Measurements from ENCODE around the gene VWA8. TPM values are rescaled to one million over a fixed set of nuclear protein-coding genes. Genes with fewer than 3 reads are reported as not detected.

The VWA8 gene
- total and polyA plus RNA-seq, 12 donors, result 7.5 to 71.6 (median 54.3) TPM

- 88 to 97% methylated on average over 1 of the region's 1 CpG for WGBS, 2 donors
- Histone ChIP-seq H3K9me3 (peaks cover 0 to 14% (median 0%) of the 10 kb centered on the region in 11 donors), H3K27ac (no peak overlapping the region), H3K4me1 (no peaks in the 10 kb centered on the region), H3K36me3 (peaks cover 0 to 73% (median 16%) of the 10 kb centered on the region in 9 donors), H3K4me3 (no peak overlapping the region), H3K27me3 (no peaks in the 10 kb centered on the region)
- ATAC-seq, result no peak
- TF ChIP-seq, protein P1, sequence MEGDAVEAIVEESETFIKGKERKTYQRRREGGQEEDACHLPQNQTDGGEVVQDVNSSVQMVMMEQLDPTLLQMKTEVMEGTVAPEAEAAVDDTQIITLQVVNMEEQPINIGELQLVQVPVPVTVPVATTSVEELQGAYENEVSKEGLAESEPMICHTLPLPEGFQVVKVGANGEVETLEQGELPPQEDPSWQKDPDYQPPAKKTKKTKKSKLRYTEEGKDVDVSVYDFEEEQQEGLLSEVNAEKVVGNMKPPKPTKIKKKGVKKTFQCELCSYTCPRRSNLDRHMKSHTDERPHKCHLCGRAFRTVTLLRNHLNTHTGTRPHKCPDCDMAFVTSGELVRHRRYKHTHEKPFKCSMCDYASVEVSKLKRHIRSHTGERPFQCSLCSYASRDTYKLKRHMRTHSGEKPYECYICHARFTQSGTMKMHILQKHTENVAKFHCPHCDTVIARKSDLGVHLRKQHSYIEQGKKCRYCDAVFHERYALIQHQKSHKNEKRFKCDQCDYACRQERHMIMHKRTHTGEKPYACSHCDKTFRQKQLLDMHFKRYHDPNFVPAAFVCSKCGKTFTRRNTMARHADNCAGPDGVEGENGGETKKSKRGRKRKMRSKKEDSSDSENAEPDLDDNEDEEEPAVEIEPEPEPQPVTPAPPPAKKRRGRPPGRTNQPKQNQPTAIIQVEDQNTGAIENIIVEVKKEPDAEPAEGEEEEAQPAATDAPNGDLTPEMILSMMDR (IDR thresholded peaks at IDR 0.05), result no peak
- no peak for DNase-seq
- intact Hi-C loops (cut with DNase I), result no loop called here
Observed at GRCh38 chr13:41802684-41803444, 158.0 kb downstream of the VWA8 start.

DNA sequence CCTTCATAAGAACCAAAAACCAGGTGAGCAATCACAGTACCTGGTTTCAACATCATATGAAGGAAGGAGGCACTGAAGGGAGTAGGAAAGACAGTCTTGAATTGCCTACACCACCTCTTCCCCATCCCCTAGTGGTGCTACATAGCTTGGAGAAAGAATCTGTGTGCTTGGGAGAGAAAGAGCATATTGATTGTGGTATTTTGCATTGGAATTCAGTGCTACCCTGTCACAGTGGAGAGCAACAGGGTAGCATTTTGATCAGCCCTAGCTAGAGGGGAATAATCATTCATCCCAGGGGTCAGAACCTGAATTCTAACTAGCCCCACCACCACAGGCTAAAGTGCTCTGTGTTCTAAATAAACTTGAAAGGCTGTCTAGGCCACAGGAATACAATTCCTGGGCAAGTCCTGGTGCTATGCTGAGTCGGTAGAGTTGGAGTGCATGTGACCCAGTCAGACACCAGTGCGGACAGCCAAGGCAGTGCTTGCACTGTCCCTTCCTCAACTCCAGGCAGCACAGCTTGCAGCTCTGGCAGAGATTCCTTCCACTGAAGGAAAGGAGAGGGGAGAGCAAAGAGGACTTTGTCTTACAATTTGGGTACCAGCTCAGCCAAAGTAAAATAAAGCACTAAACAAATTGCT lies 158.7 kb downstream of the VWA8 start:
- H3K4me1 ChIP-seq, result no peaks in the 10 kb centered on the region

DNA sequence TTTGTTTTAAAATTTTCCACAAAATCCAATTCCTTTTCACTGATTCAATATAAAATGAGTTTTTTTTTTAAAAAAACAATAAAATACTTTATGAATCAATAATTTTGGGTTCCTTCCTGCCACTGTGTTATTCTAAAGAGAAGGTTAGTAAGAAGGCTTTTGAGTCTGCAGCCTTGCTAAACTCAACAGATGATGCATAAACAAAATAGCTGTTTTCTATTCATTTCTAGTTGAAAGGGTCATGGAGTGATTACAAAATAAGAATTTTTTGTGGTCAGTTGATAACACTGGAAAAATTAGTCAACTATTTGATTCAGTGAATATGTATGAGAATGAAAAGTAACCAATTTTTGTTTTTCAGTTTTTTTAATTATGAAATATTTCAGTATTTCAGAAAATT lies 169.9 kb downstream of the VWA8 start:
- Histone ChIP-seq H3K9me3 (no peaks in the 10 kb centered on the region), H3K27ac (no peak overlapping the region), H3K4me3 (no peak overlapping the region), H3K4me1 (peaks cover 0 to 16% (median 8%) of the 10 kb centered on the region in 9 donors), H3K36me3 (peaks cover 0 to 19% (median 0%) of the 10 kb centered on the region in 9 donors), H3K27me3 (no peaks in the 10 kb centered on the region)
- ATAC-seq (no peak), DNase-seq (no peak)
- intact Hi-C loops (cut with DNase I), result no loop called here
- TF ChIP-seq, protein P1 (IDR thresholded peaks at IDR 0.05), result no peak

More for the DNA sequence above, 158.7 kb downstream of the VWA8 start:
- intact Hi-C loops (cut with DNase I), result no loop called here
- DNase-seq (no peak), ATAC-seq (no peak)
- H3K36me3 ChIP-seq, result peaks cover 0 to 66% (median 16%) of the 10 kb centered on the region in 9 donors
- H3K27ac ChIP-seq, result no peak overlapping the region
- H3K27me3 ChIP-seq, result no peaks in the 10 kb centered on the region
- WGBS, 2 donors, result 89 to 90% methylated on average over 2 of the region's 2 CpGs
- TF ChIP-seq, protein P1 (IDR thresholded peaks at IDR 0.05), result no peak
- peaks cover 0 to 14% (median 0%) of the 10 kb centered on the region in 11 donors for H3K9me3 ChIP-seq
- no peak overlapping the region for H3K4me3 ChIP-seq

DNA sequence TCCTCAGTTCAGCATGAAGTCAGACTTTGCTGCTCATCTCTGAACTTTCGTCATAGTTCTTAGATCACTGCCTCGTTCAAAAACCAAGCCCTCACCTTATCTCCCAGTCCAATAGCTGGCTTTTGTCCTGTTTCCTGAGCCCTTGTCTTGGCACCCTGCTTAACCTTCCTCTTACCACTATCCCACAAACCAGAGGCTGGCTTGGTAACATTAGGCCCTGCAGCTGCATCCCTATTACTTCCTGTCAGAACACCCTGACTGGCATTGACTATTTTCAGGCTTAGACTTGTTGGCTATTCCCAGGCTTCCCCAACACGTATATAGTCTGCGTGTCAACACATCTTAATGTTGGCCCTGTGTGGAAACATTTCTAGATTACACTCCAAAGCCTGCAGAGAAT lies 172.4 kb downstream of the VWA8 start:
- Histone ChIP-seq H3K36me3 (peaks cover 0 to 7% (median 0%) of the 10 kb centered on the region in 9 donors), H3K4me1 (peaks cover 0 to 31% (median 9%) of the 10 kb centered on the region in 9 donors), H3K27ac (peak overlapping the region in 6 of 10 donors; percentile 15 to 67 (median 48)), H3K4me3 (no peak overlapping the region), H3K27me3 (no peaks in the 10 kb centered on the region), H3K9me3 (no peaks in the 10 kb centered on the region)
- DNase-seq (no peak), ATAC-seq (peak in 6 of 8 donors; percentile 66 to 96 (median 86))
- 25 to 28% methylated on average over 4 of the region's 4 CpGs for WGBS, 2 donors
- intact Hi-C loops (cut with DNase I), result no loop called here
- TF ChIP-seq, protein P1 (IDR thresholded peaks at IDR 0.05), result no peak

Data from heart right ventricle (tissue), 16 donors.